PC-3 (cell line): Measurements from ENCODE around the gene KYNU.

Experiments used
- EZH2 ChIP-seq: fragments of 300-600 bp; sonication (generic); IDR thresholded peaks from one replicate; pipeline ENCODE4 v1.6.1; 2017; ENCODE audit warnings: antibody characterized with exemption, mild to moderate bottlenecking, low read length; ENCODE audit not compliant: unreplicated experiment
- EZH2phosphoT487 ChIP-seq: fragments of 300-600 bp; sonication (generic); IDR thresholded peaks from 2 replicates; pipeline ENCODE4 v1.6.1; 2018; ENCODE audit warnings: mild to moderate bottlenecking, antibody characterized with exemption, low read length, borderline replicate concordance
- TF ChIP-seq, protein P1 (sequence below): fragments of 300-600 bp; sonication (generic); conservative IDR thresholded peaks from 2 replicates; pipeline ENCODE4 v1.5.1; 2017; ENCODE audit warnings: antibody characterized with exemption, low read depth, mild to moderate bottlenecking, low read length

DNA sequence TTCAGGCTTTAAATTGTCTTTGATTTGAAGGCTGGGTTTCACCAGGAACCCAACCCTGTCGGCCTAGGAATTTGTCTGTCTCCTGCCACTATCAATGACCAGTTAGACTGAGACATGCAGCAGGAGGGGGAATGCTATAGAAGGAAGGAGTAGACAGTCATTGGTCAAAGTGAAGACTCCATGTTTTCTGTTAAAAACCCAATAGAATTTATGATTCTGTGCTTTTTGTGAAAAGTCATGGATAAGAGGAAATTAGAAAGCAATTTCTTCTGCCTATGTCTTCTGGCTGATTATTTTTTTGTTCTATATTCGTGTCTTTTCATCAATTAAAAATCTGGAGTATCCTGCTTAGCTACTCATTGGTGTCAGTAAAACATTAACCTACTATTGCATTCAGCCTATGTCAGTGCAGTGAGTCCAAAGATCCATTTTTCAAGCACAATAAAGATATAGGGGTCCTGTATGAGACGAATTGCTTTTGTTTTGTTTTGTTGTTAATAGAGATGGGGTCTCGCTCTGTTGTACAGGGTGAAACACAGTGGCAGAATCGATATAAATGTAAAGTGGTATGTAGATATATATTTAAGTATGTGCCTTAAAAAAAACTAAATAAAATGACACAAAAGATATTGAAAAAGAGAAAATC is 7.9 kb upstream of the KYNU start:
- TF ChIP-seq, protein P1, sequence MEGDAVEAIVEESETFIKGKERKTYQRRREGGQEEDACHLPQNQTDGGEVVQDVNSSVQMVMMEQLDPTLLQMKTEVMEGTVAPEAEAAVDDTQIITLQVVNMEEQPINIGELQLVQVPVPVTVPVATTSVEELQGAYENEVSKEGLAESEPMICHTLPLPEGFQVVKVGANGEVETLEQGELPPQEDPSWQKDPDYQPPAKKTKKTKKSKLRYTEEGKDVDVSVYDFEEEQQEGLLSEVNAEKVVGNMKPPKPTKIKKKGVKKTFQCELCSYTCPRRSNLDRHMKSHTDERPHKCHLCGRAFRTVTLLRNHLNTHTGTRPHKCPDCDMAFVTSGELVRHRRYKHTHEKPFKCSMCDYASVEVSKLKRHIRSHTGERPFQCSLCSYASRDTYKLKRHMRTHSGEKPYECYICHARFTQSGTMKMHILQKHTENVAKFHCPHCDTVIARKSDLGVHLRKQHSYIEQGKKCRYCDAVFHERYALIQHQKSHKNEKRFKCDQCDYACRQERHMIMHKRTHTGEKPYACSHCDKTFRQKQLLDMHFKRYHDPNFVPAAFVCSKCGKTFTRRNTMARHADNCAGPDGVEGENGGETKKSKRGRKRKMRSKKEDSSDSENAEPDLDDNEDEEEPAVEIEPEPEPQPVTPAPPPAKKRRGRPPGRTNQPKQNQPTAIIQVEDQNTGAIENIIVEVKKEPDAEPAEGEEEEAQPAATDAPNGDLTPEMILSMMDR, result no peak
- TF ChIP-seq EZH2 (no peak), EZH2phosphoT487 (no peak)
